Fibroblast of skin of back (primary cell): ENCODE measurements around the gene GHR.
"Not testable (repeated sequence)": the region's sequence is repeated elsewhere in the genome, so short reads cannot be mapped to it uniquely, and the experiment has no call there.

Source experiments
- DNase-seq: peaks from one replicate; pipeline ENCODE4 v3.0.0-alpha.2; 2013

Gene GHR

DNA sequence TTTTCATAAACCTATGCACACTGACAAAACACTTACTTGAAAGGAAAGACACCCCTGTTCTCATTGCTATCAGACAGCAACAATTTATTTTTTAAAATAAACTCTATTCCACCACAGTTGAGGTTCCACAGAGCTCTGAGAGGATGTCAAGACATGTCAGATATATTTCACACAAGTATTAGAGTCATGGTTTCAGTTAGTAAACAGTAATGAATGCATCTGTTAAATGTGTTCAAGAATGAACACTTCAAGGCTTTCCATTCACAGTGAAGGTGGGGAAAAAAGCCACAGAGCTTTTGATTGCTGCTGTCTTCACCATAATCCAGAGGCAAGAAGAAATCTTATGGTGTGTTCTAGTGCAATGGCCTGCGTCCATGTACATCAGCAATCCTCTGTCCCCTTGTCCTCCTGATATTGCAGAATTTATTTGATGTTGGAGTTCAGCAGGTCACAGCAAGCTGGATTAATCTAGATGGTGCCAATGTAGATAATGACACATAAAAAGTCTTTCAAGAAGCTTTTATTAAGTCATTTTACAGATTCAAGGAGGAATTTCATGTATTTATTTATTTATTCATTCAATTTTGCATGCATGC lies 146.8 kb downstream of the GHR start:
- DNase-seq: no peak

GRCh38 chr5:42570966-42571960 lies 148.0 kb downstream of the GHR start:
- peak; percentile 72 for DNase-seq

DNA sequence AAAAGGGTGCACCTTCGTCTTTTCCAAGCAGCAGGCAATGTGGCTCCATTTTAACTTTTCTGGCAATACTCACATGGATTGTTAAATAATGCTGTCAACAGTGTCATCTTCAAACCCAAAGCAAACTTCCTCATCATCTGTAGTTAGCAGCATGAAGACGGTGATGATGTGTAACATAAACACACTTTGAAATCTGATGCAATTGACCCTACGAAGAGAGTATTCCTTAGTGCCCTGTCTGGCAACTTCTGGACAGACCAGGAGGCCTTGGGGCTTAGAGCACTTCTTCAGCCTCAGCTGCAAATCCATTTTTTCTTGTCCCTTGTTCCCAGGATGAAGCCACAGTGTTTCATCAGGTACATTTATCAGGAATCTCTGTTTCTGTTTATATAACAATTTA lies 149.1 kb downstream of the GHR start:
- peak; percentile 16 for DNase-seq

DNA sequence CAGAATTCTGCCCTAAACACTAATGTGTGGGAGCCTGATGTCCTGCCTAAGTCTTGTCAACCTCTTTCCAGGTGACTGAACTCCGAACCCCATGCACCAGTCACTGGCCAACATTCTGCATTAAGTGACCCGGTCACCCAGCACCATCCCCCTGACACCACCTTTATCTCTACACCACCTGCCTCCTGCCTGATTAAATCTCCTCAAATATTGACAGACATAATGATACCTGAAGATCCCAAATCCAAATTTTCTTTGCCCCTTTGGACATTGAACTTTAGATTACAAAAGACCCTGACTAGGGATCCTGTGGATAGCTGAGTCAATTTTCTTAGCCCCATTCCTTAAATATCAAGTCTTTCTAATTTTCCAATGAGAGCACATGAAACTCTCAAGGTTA lies 150.1 kb downstream of the GHR start:
- DNase-seq: no peak

DNA sequence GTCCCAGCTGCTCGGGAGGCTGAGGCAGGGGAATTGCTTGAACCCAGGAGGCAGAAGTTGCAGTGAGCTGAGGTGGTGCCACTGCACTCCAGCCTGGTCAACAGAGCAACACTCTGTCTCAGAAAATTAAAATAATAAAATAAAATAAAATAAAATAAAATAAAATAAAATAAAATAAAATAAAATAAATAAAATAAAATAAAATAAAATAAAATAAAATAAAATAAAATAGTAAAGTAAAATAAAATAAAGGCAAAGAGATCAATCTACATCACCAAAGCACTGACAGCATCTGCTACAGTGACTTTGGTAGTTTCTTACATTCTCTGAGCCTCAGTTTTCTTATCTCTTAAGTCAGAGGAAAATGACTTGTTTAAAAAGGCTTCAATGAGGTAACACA lies 152.7 kb downstream of the GHR start:
- not testable (repeated sequence) for DNase-seq

GRCh38 chr5:42578901-42579300 lies 155.7 kb downstream of the GHR start:
- not testable (repeated sequence) for DNase-seq

DNA sequence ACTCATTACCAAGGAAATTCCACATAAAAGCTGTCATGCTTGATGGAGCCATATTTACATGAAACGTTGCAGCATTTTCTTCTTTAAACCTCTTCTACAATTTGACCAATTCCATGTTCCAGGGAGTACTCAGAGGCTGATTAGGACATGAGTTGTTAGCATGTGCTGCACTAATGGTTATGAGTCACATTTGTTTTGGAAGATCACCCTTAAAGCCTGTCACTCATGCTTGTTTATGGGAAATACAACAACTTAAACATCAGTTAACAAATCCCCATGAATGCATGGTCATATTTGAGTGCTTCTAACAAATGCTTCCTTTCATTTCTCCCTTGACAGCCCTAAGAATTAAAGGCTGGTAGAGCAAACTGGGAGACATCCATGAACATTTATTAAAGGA lies 156.1 kb downstream of the GHR start:
- no peak for DNase-seq

DNA sequence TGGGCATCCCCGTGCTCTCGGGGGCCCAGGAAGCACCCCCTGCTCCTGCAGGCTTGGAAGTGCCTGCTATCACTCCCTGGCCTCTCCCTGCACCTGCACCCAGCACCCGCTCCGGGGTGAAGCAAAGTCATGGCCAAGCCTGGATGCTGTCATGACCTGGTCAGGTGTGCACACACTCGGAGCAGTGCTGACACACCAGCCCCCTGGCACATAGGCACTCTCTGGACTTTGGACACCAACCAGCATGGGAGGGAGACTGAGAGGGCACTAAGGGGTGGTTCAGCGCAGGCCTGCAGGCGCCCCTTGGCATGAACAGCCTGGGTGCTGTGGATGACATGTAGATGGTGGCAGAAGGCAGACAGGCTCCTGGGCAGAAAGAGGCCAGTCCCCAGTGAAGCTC lies 158.6 kb downstream of the GHR start:
- no peak for DNase-seq

DNA sequence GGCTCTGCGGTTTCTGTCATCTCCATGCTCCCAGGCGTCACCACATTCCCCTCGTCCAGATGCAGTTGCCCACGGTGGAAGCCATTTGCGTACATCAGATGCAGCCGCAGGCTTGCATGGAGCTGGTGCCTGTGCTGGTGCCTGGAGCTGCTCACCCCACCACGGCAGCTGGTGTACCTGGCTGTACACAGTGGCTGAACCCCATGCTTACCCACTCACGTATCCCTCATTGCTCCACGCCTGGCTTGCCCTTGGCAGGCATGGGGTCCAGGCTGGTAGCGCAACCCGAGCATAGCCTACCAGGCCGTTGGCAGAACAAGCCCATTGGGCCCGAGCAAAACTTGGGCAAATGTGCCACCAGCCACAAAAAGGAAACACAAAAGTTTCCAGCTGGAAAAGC lies 159.5 kb downstream of the GHR start:
- no peak for DNase-seq

GRCh38 chr5:42583322-42583721 lies 160.1 kb downstream of the GHR start:
- DNase-seq: peak; percentile 53

DNA sequence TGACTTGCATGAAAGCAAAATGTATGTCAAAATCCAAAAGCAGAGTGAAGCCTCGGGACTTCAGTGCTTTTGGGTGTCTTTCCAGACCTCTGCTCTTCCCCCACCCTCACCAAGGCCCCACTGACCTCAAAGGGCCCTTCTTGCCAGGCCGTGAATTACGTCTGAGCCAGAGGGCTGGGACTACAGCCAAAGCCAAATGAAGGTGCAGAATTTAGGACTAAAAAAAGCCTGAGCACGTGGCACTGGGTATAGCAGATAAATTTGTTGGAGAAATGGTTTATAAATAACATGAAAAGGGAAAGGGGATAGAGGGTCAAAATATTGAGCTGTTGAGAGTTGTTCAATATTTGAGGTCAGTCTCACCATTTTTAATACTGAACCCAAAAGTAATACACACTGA lies 163.4 kb downstream of the GHR start:
- no peak for DNase-seq

GRCh38 chr5:42587096-42587723 lies 164.0 kb downstream of the GHR start:
- no peak for DNase-seq

- DNase-seq: no peak
Observed at GRCh38 chr5:42590566-42590965, 167.3 kb downstream of the GHR start.

DNA sequence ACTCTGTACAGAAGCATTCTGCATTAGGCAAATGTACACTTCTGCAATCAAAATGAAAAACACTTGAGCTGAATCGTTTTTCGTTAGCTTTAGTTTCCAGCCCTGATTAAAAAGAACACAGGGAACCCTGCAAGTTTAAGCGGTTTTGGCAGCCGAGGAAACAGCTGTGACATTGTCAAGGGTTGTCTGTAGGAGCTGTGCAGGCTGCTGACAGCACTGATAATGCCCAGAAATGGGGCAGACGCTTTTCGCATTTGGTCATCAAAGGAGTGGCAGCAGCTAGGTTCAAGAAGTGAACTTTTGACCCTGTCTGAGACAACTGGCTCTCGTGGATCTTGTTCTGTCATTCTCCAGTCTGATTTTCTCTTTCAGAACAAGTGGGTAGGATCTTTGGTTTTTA lies 167.8 kb downstream of the GHR start:
- DNase-seq: peak; percentile 33

GRCh38 chr5:42592401-42593140 lies 169.3 kb downstream of the GHR start:
- DNase-seq: peak; percentile 76

GRCh38 chr5:42593591-42593990 lies 170.4 kb downstream of the GHR start:
- DNase-seq: peak; percentile 36

GRCh38 chr5:42595597-42595996 lies 172.4 kb downstream of the GHR start:
- no peak for DNase-seq

GRCh38 chr5:42596817-42597216 lies 173.6 kb downstream of the GHR start:
- no peak for DNase-seq

- DNase-seq: no peak
Observed at GRCh38 chr5:42597318-42597937, 174.2 kb downstream of the GHR start.

- no peak for DNase-seq
Observed at GRCh38 chr5:42598311-42598710, 175.1 kb downstream of the GHR start.

DNA sequence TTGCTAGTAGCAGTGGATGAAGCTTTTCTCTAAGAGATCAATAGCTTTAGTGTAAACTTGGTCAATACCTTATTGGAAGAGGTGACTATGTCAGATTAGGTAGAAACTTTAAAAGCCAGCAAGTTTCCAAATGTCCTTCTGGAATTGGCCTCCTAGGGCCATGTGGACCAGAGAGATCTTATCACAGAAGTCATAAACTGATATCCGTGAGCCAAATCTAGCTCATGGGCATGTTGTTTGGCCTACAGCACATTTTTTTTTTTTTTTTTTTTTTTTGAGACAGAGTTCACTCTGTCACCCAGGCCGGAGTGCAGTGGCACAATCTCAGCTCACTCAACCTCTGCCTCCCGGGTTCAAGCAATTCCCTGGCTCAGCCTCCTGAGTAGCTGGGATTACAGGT lies 175.9 kb downstream of the GHR start:
- DNase-seq: no peak

DNA sequence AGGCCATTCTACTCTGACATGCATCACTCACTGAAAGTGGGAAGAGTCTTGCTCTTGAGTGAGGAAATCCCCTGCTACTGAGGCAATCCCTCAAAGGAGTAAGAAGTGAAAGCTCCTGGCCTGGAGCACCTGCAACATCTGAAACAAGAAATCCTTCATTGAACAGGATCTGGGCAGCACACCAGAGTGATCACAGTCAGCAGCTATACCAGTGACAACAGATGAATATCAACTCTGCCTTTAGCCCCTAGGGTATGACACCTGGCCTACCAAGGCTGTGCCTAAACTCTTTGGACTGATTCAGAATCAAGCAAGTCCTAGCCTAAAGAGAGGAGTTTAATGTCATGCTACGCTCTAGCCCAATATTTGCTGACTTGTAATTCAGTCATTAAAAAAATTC lies 177.2 kb downstream of the GHR start:
- no peak for DNase-seq
